MG63 (cell line): ENCODE results near the gene LCA5. TPM values are rescaled to one million over a fixed set of nuclear protein-coding genes. Genes with fewer than 3 reads are reported as not detected.
"Not testable (repeated sequence)": the region's sequence is repeated elsewhere in the genome, so short reads cannot be mapped to it uniquely, and the experiment has no call there.

ENCODE experiments used
- DNase-seq: peaks from one replicate; pipeline ENCODE4 v3.0.0-alpha.2; 2020
- H3K27me3 ChIP-seq: fragments of 250-450 bp; sonication (Bioruptor Pico); 2 replicates; pipeline ENCODE4 v1.5.1; 2020; ENCODE audit warnings: mild to moderate bottlenecking, moderate library complexity
- H3K36me3 ChIP-seq: fragments of 250-450 bp; sonication (Bioruptor Pico); 2 replicates; pipeline ENCODE4 v1.5.1; 2020; ENCODE audit warnings: mild to moderate bottlenecking, moderate library complexity
- H3K4me3 ChIP-seq: fragments of 250-450 bp; sonication (Bioruptor Pico); 2 replicates; pipeline ENCODE4 v1.5.1; 2020; ENCODE audit warnings: mild to moderate bottlenecking, moderate library complexity
- H3K9me3 ChIP-seq: fragments of 250-450 bp; sonication (Bioruptor Pico); 2 replicates; pipeline ENCODE4 v1.5.1; 2020; ENCODE audit warnings: mild to moderate bottlenecking, moderate library complexity
- total RNA-seq: library from RNA; depleted of rRNA; stranded (reverse); fragments of >200 nt; shearing (Covaris generic); gene quantifications from 2 replicates; pipeline ENCODE4 v1.2.3, GENCODE V29; 2014; ENCODE audit warnings: low replicate concordance; rRNA removed

Gene LCA5
- total RNA-seq: 3.2 and 7.7 TPM in 2 replicates

- Histone ChIP-seq H3K27me3 (no peaks in the 10 kb centered on the region), H3K4me3 (peak within 1 kb of the TSS; percentile 75), H3K36me3 (no peaks in the 10 kb centered on the region), H3K9me3 (no peaks in the 10 kb centered on the region)
- peak; percentile 96 for DNase-seq
Observed at GRCh38 chr6:79536954-79537747, at the start of gene LCA5. Gene LCA5 (minus strand): TSS chr6:79537430. CDS start chr6:79518894, 18,536 bp downstream.

- DNase-seq: peak; percentile 9
- Histone ChIP-seq H3K9me3 (no peaks in the 10 kb centered on the region), H3K27me3 (no peaks in the 10 kb centered on the region), H3K36me3 (no peaks in the 10 kb centered on the region), H3K4me3 (no peak overlapping the region)
Observed at GRCh38 chr6:79586548-79586947, 49.3 kb upstream of the LCA5 start.

DNA sequence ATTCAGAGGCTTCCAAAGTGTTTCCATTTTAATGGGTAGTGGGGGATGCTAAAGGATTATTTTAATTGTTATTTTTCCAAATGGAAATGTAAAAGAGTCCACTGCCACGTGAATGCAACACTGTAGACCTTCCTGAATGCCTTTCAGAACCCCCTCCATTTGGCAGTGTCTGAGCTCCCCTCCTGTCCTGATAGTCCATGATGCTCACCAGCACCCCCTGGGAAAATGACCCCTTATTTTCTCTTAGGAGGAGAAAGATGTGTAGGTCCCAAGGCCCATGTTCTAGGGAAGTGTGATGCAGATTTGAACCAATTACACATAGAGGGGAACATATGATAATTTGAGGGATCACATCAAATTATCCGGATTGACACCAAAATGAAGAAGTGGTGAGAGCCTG lies 47.1 kb upstream of the LCA5 start:
- Histone ChIP-seq H3K27me3 (no peaks in the 10 kb centered on the region), H3K9me3 (no peaks in the 10 kb centered on the region), H3K4me3 (no peak overlapping the region), H3K36me3 (no peaks in the 10 kb centered on the region)
- no peak for DNase-seq

GRCh38 chr6:79577926-79578325 lies 40.7 kb upstream of the LCA5 start:
- H3K4me3 ChIP-seq, H3K9me3 ChIP-seq, DNase-seq, H3K36me3 ChIP-seq, H3K27me3 ChIP-seq: not testable (repeated sequence)

- no peak overlapping the region for H3K4me3 ChIP-seq
- H3K27me3 ChIP-seq: no peaks in the 10 kb centered on the region
- no peaks in the 10 kb centered on the region for H3K36me3 ChIP-seq
- H3K9me3 ChIP-seq: no peaks in the 10 kb centered on the region
- DNase-seq: peak; percentile 45
Observed at GRCh38 chr6:79574630-79575225, 37.5 kb upstream of the LCA5 start.

GRCh38 chr6:79574174-79574573 lies 36.9 kb upstream of the LCA5 start:
- H3K27me3 ChIP-seq: no peaks in the 10 kb centered on the region
- H3K4me3 ChIP-seq: no peak overlapping the region
- H3K9me3 ChIP-seq: no peaks in the 10 kb centered on the region
- DNase-seq: no peak
- no peaks in the 10 kb centered on the region for H3K36me3 ChIP-seq

GRCh38 chr6:79571030-79571367 lies 33.8 kb upstream of the LCA5 start:
- no peak overlapping the region for H3K4me3 ChIP-seq
- no peaks in the 10 kb centered on the region for H3K27me3 ChIP-seq
- no peaks in the 10 kb centered on the region for H3K9me3 ChIP-seq
- no peaks in the 10 kb centered on the region for H3K36me3 ChIP-seq
- DNase-seq: no peak

DNA sequence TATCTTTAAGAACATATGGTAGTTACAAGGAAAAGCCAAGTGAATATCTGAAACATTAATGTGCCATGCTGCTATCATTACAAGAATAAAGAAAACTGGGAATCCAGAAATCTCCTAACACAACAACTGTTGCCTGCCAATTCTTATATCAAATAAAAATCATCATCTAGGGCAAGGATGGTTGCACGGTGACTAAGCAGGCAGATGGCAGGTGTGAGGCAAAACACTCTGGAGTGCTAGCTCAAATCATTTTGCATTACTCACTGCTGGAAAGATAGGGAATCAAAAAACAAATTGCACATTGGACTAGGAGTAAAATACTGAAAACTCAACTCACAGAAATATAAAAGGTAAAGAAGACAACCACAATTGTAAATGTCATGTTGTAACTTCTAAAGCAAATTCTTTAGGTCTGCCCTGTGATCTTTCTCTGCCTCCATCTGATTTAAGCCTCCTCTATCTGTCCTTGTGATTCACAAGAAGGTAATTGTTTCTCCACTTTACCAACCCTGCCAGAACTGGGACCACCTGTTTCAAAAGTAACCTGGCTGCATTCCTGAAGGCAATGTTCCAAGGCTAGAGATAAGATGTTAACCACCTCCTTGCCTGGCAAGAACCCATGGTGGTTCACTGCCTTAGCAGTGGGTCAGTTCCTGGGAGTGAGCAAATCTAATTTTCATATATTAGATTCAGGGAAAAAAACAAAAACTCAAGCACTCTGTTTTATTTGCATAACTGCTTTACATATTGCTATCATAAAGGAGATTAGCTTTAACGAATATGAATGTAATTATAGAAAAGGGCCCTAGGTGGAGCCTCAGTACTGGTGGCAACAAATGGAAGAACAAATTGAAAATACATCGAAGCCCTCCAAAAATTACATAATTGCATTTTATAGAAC lies 33.1 kb upstream of the LCA5 start:
- DNase-seq: peak; percentile 52
- Histone ChIP-seq H3K36me3 (no peaks in the 10 kb centered on the region), H3K9me3 (no peaks in the 10 kb centered on the region), H3K27me3 (no peaks in the 10 kb centered on the region), H3K4me3 (no peak overlapping the region)

GRCh38 chr6:79568996-79569395 lies 31.8 kb upstream of the LCA5 start:
- H3K9me3 ChIP-seq: no peaks in the 10 kb centered on the region
- no peaks in the 10 kb centered on the region for H3K27me3 ChIP-seq
- H3K4me3 ChIP-seq: no peak overlapping the region
- DNase-seq: no peak
- H3K36me3 ChIP-seq: no peaks in the 10 kb centered on the region

- DNase-seq: no peak
Observed at GRCh38 chr6:79564636-79565035, 27.4 kb upstream of the LCA5 start.

GRCh38 chr6:79559706-79560105 lies 22.5 kb upstream of the LCA5 start:
- no peak overlapping the region for H3K4me3 ChIP-seq
- H3K36me3 ChIP-seq: no peaks in the 10 kb centered on the region
- no peak for DNase-seq
- H3K27me3 ChIP-seq: no peaks in the 10 kb centered on the region
- H3K9me3 ChIP-seq: no peaks in the 10 kb centered on the region

More at GRCh38 chr6:79564636-79565035, 27.4 kb upstream of the LCA5 start:
- no peaks in the 10 kb centered on the region for H3K36me3 ChIP-seq
- H3K4me3 ChIP-seq: no peak overlapping the region
- H3K27me3 ChIP-seq: no peaks in the 10 kb centered on the region
- H3K9me3 ChIP-seq: no peaks in the 10 kb centered on the region

- Histone ChIP-seq H3K27me3 (no peaks in the 10 kb centered on the region), H3K36me3 (no peaks in the 10 kb centered on the region), H3K4me3 (no peak overlapping the region), H3K9me3 (no peaks in the 10 kb centered on the region)
- no peak for DNase-seq
Observed at GRCh38 chr6:79557673-79558467, 20.6 kb upstream of the LCA5 start.

DNA sequence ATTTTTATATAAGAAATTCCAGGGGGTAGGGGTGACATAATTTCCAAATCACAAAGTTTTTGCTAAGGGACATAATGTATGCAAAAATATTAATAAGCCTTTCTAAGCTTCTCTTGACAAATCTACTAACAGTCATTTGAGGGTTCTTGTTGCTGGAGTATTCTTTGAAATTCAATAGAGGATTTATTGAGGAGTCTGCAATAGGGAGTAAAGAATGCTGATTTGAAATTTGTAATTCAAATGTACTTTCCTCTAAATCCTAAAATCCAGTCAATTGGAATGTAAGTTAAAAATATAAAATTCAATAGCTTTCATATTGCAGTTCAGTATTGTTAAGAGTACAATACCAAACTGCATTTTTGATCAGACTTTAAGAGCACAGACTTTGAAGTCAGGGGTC lies 17.1 kb upstream of the LCA5 start:
- Histone ChIP-seq H3K4me3 (no peak overlapping the region), H3K36me3 (no peaks in the 10 kb centered on the region), H3K27me3 (no peaks in the 10 kb centered on the region), H3K9me3 (no peaks in the 10 kb centered on the region)
- DNase-seq: no peak

- Histone ChIP-seq H3K4me3 (no peak overlapping the region), H3K36me3 (no peaks in the 10 kb centered on the region), H3K9me3 (no peaks in the 10 kb centered on the region), H3K27me3 (no peaks in the 10 kb centered on the region)
- DNase-seq: no peak
Observed at GRCh38 chr6:79551401-79551800, 14.2 kb upstream of the LCA5 start.

- DNase-seq: no peak
- no peaks in the 10 kb centered on the region for H3K36me3 ChIP-seq
- no peak overlapping the region for H3K4me3 ChIP-seq
- no peaks in the 10 kb centered on the region for H3K9me3 ChIP-seq
- no peaks in the 10 kb centered on the region for H3K27me3 ChIP-seq
Observed at GRCh38 chr6:79548304-79548703, 11.1 kb upstream of the LCA5 start.

DNA sequence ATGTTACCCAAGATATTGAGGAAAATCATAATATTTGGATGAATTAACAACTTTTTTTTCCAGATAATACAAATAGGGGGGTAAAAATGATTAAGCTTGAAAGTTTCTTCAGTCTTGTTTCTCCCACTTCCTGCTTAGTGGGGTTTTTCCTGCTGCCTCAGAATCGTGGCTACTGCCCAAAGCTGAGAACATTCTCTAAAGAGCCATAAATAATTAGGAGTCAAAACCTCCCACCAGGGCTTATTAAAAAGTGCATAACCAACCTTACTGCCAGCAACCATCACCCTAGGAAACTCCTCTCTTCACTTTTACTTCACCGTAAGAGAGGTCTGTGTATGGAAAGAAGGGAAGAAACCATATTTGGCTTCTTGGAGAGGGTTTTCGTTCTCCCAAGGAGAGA lies 9.0 kb upstream of the LCA5 start:
- H3K36me3 ChIP-seq: no peaks in the 10 kb centered on the region
- H3K27me3 ChIP-seq: no peaks in the 10 kb centered on the region
- no peak overlapping the region for H3K4me3 ChIP-seq
- DNase-seq: peak; percentile 35
- no peaks in the 10 kb centered on the region for H3K9me3 ChIP-seq
